Activated CD4-positive, alpha-beta memory T cell treated with anti-CD3 and anti-CD28 coated beads, Interleukin-2, amount 10 ng/mL, durations not matched to agents 7 days and 5 days (primary cell): ENCODE data around the gene TMEM63B. TPM values are rescaled to one million over a fixed set of nuclear protein-coding genes. Genes with fewer than 3 reads are reported as not detected.
"Not testable (repeated sequence)": the region's sequence is repeated elsewhere in the genome, so short reads cannot be mapped to it uniquely, and the experiment has no call there.

Source experiments
- CTCF ChIA-PET: fragments of 350-600 bp; sonication (Branson Sonifier 250); formaldehyde crosslinking; loops from one replicate; lab custom pipeline; 2021; ENCODE audit warnings: antibody characterized with exemption, inconsistent platforms; lab: Charles Lee
- POLR2A ChIA-PET: fragments of 350-600 bp; sonication (Branson Sonifier 250); formaldehyde crosslinking; loops from one replicate; lab custom pipeline; 2021; ENCODE audit warnings: antibody characterized with exemption; lab: Charles Lee
- DNase-seq: peaks from one replicate; pipeline ENCODE4 v3.0.0-alpha.2; 2020
- H3K27ac Mint-ChIP-seq: one replicate; pipeline ENCODE4 v1.8.0; 2021; ENCODE audit warnings: mild to moderate bottlenecking, mixed read lengths
- H3K27me3 Mint-ChIP-seq: one replicate; pipeline ENCODE4 v1.8.0; 2021; ENCODE audit warnings: mixed read lengths
- H3K36me3 Mint-ChIP-seq: one replicate; pipeline ENCODE4 v1.8.0; 2021; ENCODE audit warnings: low read depth, mixed read lengths
- H3K4me1 Mint-ChIP-seq: one replicate; pipeline ENCODE4 v1.8.0; 2021; ENCODE audit warnings: mixed read lengths
- H3K4me3 Mint-ChIP-seq: one replicate; pipeline ENCODE4 v1.8.0; 2021; ENCODE audit warnings: mild to moderate bottlenecking, mixed read lengths
- H3K9me3 Mint-ChIP-seq: one replicate; pipeline ENCODE4 v1.8.0; 2021; ENCODE audit warnings: mixed read lengths
- total RNA-seq, 2 experiments: library from RNA; stranded (reverse); gene quantifications; one replicate each; pipeline ENCODE4 v1.2.3, GENCODE V29; 2021

Gene TMEM63B
- total RNA-seq, 2 experiments from 2014 or later, result 14.7 to 15.5 TPM

- Mint-ChIP-seq H3K4me3 (no peak overlapping the region), H3K36me3 (peaks cover 3% of the 10 kb centered on the region), H3K27me3 (no peaks in the 10 kb centered on the region), H3K4me1 (peaks cover 4% of the 10 kb centered on the region), H3K27ac (no peak overlapping the region), H3K9me3 (no peaks in the 10 kb centered on the region)
- ChIA-PET POLR2A (no interaction called here), CTCF (no interaction called here)
- no peak for DNase-seq
These were observed 16.4 kb downstream of the TMEM63B start for GRCh38 chr6:44143731-44144130.

- POLR2A ChIA-PET, H3K4me1 Mint-ChIP-seq, H3K4me3 Mint-ChIP-seq: not testable (repeated sequence)
These were observed 17.2 kb downstream of the TMEM63B start for GRCh38 chr6:44144536-44144935.

DNA sequence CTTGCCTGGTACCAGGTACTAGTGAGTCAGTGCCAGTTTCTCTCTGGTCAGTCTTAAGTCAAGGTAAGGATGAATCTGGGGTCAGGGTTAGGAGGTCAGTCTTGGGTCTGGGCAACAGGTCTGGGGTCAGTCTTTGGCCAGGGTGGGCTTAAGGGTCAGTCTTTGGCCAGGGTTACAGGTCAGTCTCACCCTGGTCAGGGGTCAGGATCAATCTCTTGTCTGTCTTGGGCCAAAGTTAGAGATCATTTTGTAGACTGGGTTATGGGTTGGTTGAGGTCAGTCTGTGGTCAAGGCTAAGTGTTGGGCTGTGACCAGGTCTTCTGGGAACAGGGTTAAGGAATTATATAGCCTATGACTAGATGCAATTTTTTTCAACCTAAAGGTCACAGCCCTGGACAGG, 18.5 kb downstream of the TMEM63B start:
- H3K4me1 Mint-ChIP-seq, result peaks cover 4% of the 10 kb centered on the region
- peak overlapping the region; percentile 23 for H3K27ac Mint-ChIP-seq
- POLR2A ChIA-PET, result no interaction called here
- H3K27me3 Mint-ChIP-seq, result no peaks in the 10 kb centered on the region
- no peak for DNase-seq
- no peaks in the 10 kb centered on the region for H3K9me3 Mint-ChIP-seq
- H3K4me3 Mint-ChIP-seq, result no peak overlapping the region
- peaks cover 6% of the 10 kb centered on the region for H3K36me3 Mint-ChIP-seq
- CTCF ChIA-PET, result no interaction called here

More at GRCh38 chr6:44144536-44144935, 17.2 kb downstream of the TMEM63B start:
- H3K36me3 Mint-ChIP-seq, DNase-seq, CTCF ChIA-PET, H3K9me3 Mint-ChIP-seq, H3K27ac Mint-ChIP-seq, H3K27me3 Mint-ChIP-seq: not testable (repeated sequence)

- H3K4me3 Mint-ChIP-seq, result no peak overlapping the region
- no peaks in the 10 kb centered on the region for H3K9me3 Mint-ChIP-seq
- H3K27ac Mint-ChIP-seq, result no peak overlapping the region
- peaks cover 6% of the 10 kb centered on the region for H3K36me3 Mint-ChIP-seq
- POLR2A ChIA-PET, result no interaction called here
- peaks cover 7% of the 10 kb centered on the region for H3K4me1 Mint-ChIP-seq
- no peaks in the 10 kb centered on the region for H3K27me3 Mint-ChIP-seq
- DNase-seq, result no peak
- CTCF ChIA-PET, result no interaction called here
These were observed 19.3 kb downstream of the TMEM63B start for GRCh38 chr6:44146685-44147084.

DNA sequence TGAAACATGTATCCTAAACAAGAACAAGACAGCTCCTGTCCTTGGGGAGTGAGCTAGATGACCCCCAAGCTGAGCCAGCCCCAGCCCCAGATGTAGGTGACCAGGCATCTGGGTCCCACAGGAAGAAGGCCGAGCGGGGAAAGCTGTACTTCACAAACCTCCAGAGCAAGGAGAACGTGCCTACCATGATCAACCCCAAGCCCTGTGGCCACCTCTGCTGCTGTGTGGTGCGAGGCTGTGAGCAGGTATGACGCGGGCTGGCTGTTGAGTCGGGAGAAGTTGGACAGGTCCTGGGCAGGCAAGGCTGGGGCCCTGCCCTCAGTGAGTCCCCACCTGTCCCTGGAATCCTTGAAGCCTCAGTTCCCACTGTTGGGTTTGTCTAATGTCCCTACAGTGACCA, 19.9 kb downstream of the TMEM63B start:
- H3K4me1 Mint-ChIP-seq, result peaks cover 8% of the 10 kb centered on the region
- CTCF ChIA-PET, result interaction anchor here (0.7 to 4.9 kb wide), 3 partner anchors 26 to 496 kb away, joined by 3 to 30 read pairs (median 4); no protein-coding TSS in a partner anchor
- no peaks in the 10 kb centered on the region for H3K27me3 Mint-ChIP-seq
- DNase-seq, result no peak
- no peaks in the 10 kb centered on the region for H3K9me3 Mint-ChIP-seq
- peaks cover 6% of the 10 kb centered on the region for H3K36me3 Mint-ChIP-seq
- no peak overlapping the region for H3K4me3 Mint-ChIP-seq
- POLR2A ChIA-PET, result no interaction called here
- no peak overlapping the region for H3K27ac Mint-ChIP-seq

GRCh38 chr6:44148306-44148705, 21.0 kb downstream of the TMEM63B start:
- Mint-ChIP-seq H3K4me1 (peaks cover 8% of the 10 kb centered on the region), H3K4me3 (no peak overlapping the region), H3K36me3 (peaks cover 6% of the 10 kb centered on the region), H3K27me3 (no peaks in the 10 kb centered on the region), H3K27ac (no peak overlapping the region), H3K9me3 (no peaks in the 10 kb centered on the region)
- DNase-seq, result no peak
- ChIA-PET CTCF (interaction anchor here (1.2 to 4.9 kb wide), 2 partner anchors 25 to 50 kb away, joined by 4 to 30 read pairs; no protein-coding TSS in a partner anchor), POLR2A (no interaction called here)

DNA sequence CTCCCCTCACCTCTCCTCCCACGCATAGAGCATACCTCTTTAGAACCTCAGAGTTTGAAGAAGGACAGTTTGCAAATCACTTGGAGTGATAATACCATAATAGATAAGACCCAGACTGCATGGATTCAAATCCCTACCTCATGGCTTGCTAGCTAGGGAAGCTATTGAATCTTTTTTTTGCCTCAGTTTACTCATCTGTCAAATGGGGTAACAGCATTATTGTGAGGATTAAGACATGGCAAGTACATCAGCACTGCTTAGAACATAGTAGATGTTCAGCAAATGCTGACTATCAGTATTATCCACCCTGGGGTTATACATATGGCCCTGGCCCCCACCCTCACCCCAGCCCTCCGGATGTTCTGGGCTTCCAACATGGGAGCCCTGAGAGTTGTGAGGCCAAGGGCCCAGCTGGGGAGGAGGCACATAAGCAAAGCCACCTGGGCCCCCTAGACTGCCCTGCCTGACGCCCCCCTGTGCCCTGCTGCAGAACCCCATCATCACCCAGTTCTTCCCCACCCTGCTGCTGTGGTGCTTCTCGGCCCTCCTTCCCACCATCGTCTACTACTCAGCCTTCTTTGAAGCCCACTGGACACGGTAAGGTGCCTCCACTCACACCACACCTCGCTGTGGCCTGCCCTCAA, 22.1 kb downstream of the TMEM63B start:
- no peak for DNase-seq
- H3K4me1 Mint-ChIP-seq, result peaks cover 8% of the 10 kb centered on the region
- no peak overlapping the region for H3K4me3 Mint-ChIP-seq
- ChIA-PET CTCF (interaction anchor here (4.9 kb wide), 1 partner anchor 51 kb away, joined by 30 read pairs; no protein-coding TSS in a partner anchor), POLR2A (no interaction called here)
- no peaks in the 10 kb centered on the region for H3K9me3 Mint-ChIP-seq
- H3K27ac Mint-ChIP-seq, result no peak overlapping the region
- H3K36me3 Mint-ChIP-seq, result peaks cover 6% of the 10 kb centered on the region
- H3K27me3 Mint-ChIP-seq, result no peaks in the 10 kb centered on the region

DNA sequence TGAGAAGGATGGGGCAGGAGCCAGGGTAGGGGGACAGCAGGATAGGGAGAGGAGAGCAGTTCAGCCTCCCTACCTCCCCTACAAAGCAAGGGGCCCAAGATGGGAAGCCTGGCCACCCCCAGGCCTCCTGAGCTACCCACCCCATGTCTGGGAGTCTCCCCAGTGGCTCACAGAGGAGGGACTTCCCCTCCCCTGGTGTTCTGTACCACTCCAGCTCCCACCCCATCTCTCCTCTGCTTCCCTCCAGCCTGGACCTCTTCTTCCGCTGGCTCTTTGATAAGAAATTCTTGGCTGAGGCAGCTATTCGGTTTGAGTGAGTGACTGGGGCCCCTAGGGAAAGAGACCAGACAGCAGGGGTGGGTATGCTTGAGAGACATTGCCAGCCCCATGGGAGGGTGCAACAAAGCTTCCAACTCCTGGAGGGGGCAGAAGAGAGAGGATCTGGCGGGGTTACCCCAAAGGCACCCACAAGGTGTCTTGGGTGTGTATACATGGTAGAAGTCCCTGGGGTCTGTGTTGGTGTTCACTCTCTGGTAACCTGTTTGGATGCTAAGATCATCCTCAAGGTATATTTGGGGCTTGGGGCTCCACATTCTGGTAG, 23.1 kb downstream of the TMEM63B start:
- H3K9me3 Mint-ChIP-seq, result no peaks in the 10 kb centered on the region
- H3K27ac Mint-ChIP-seq, result no peak overlapping the region
- no peaks in the 10 kb centered on the region for H3K27me3 Mint-ChIP-seq
- ChIA-PET CTCF (interaction anchor here (1.6 to 4.9 kb wide), 2 partner anchors 22 to 52 kb away, joined by 4 to 30 read pairs; no protein-coding TSS in a partner anchor), POLR2A (no interaction called here)
- H3K36me3 Mint-ChIP-seq, result peaks cover 6% of the 10 kb centered on the region
- peaks cover 9% of the 10 kb centered on the region for H3K4me1 Mint-ChIP-seq
- H3K4me3 Mint-ChIP-seq, result no peak overlapping the region
- no peak for DNase-seq

DNA sequence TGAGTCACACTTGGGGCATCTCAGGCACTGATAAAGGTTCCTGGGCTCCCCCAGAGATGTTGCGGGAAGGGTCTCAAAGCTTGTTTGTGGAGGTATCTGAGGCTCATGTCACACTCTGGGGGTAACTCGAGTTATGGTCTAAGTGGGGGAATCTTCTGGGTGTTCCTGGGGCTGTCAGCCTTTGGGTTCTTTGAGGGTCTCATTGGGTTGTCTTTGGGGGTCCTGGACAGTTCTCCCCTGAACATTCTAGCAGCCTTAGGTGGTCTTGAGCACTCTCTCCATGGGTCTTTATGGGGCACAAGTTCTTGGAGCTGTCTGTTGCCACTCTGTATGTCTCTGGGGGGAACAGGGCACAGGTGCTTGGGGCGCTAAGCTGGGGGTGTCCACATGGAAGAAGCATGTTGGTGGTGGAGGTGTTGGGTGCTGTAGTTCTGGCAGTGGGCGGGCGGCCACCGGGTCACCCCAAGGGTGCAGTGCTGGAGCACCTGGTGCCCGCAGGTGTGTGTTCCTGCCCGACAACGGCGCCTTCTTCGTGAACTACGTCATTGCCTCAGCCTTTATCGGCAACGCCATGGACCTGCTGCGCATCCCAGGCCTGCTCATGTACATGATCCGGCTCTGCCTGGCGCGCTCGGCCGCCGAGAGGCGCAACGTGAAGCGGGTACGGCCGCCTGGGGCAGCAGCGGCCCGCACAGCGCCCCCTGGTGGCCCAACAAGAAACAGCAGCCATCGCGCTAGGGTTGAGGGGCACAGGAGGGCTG, 24.2 kb downstream of the TMEM63B start:
- CTCF ChIA-PET, result interaction anchor here (0.7 to 4.9 kb wide), 6 partner anchors 14 to 56 kb away, joined by 3 to 30 read pairs (median 4); no protein-coding TSS in a partner anchor

DNA sequence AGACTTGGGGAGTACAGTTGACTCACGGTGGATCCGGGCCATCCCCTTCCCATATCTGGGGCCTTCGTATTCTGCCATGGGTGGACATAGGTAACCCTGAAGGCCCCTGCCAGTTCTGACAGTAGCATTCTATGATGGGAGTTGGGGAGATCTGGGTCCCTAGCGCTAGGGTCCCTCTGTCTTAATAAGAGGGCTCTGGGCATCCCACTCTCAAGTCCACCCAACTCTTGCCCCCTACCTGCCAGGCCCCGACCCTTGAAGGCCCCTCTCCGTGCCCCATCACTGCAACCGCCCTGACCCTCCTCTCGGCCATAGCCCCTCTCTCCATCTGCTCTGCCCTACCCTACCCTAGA, 24.7 kb downstream of the TMEM63B start:
- no peaks in the 10 kb centered on the region for H3K27me3 Mint-ChIP-seq
- ChIA-PET POLR2A (no interaction called here), CTCF (interaction anchor here (4.9 kb wide), 1 partner anchor 54 kb away, joined by 30 read pairs; no protein-coding TSS in a partner anchor)
- H3K27ac Mint-ChIP-seq, result no peak overlapping the region
- no peaks in the 10 kb centered on the region for H3K9me3 Mint-ChIP-seq
- peaks cover 4% of the 10 kb centered on the region for H3K36me3 Mint-ChIP-seq
- H3K4me3 Mint-ChIP-seq, result no peak overlapping the region
- H3K4me1 Mint-ChIP-seq, result peaks cover 5% of the 10 kb centered on the region
- no peak for DNase-seq

More for the DNA sequence above, 24.2 kb downstream of the TMEM63B start:
- DNase-seq, result peak; percentile 79
- POLR2A ChIA-PET, result no interaction called here
- Mint-ChIP-seq H3K27ac (no peak overlapping the region), H3K4me1 (peaks cover 5% of the 10 kb centered on the region), H3K36me3 (peaks cover 4% of the 10 kb centered on the region), H3K4me3 (no peak overlapping the region), H3K9me3 (no peaks in the 10 kb centered on the region), H3K27me3 (no peaks in the 10 kb centered on the region)

- Mint-ChIP-seq H3K4me3 (no peak overlapping the region), H3K27ac (no peak overlapping the region), H3K27me3 (no peaks in the 10 kb centered on the region), H3K4me1 (peaks cover 5% of the 10 kb centered on the region), H3K9me3 (no peaks in the 10 kb centered on the region), H3K36me3 (peaks cover 4% of the 10 kb centered on the region)
- DNase-seq, result no peak
- POLR2A ChIA-PET, result no interaction called here
- CTCF ChIA-PET, result interaction anchor here (0.8 to 2.4 kb wide), 3 partner anchors 38 to 56 kb away, joined by 3 to 12 read pairs (median 5); no protein-coding TSS in a partner anchor
These were observed 25.2 kb downstream of the TMEM63B start for GRCh38 chr6:44152533-44152932.

DNA sequence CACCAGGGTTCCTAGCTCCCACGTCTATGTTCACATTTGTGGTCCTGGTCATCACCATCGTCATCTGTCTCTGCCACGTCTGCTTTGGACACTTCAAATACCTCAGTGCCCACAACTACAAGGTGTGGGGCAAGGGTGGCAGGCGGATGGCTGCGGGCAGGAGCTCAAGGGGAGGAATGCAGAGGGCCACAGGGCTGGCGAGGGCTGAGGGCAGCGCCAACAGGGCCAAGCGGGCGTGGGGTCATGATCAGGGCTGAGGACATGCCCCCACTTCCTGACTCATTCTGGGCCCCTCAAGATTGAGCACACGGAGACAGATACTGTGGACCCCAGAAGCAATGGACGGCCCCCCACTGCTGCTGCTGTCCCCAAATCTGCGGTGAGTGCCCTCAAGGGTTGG, 26.7 kb downstream of the TMEM63B start:
- CTCF ChIA-PET, result interaction anchor here (0.7 to 2.4 kb wide), 3 partner anchors 16 to 58 kb away, joined by 3 to 12 read pairs (median 5); no protein-coding TSS in a partner anchor
- Mint-ChIP-seq H3K9me3 (no peaks in the 10 kb centered on the region), H3K27ac (no peak overlapping the region), H3K4me1 (peaks cover 5% of the 10 kb centered on the region), H3K27me3 (no peaks in the 10 kb centered on the region), H3K36me3 (no peaks in the 10 kb centered on the region), H3K4me3 (no peak overlapping the region)
- POLR2A ChIA-PET, result interaction anchor here (1.0 kb wide), 1 partner anchor 93 kb away, joined by 3 read pairs; the partner anchor contains the start of gene HSP90AB1
- DNase-seq, result no peak
